EL (cell line): Measurements from ENCODE around the gene ESYT2.
"Not testable (repeated sequence)": the region's sequence is repeated elsewhere in the genome, so short reads cannot be mapped to it uniquely, and the experiment has no call there.

ENCODE experiments used
- DNase-seq: peaks from one replicate; pipeline ENCODE4 v3.0.0-alpha.2; 2016

The ESYT2 gene

GRCh38 chr7:158720112-158720511 lies 109.2 kb downstream of the ESYT2 start:
- no peak for DNase-seq

- no peak for DNase-seq
Observed at GRCh38 chr7:158716802-158717201, 112.5 kb downstream of the ESYT2 start.

GRCh38 chr7:158710651-158711102 lies 118.6 kb downstream of the ESYT2 start:
- DNase-seq: peak; percentile 48

- no peak for DNase-seq
Observed at GRCh38 chr7:158707610-158708009, 121.7 kb downstream of the ESYT2 start.

- DNase-seq: no peak
Observed at GRCh38 chr7:158706710-158707590, 122.4 kb downstream of the ESYT2 start.

GRCh38 chr7:158706273-158706704 lies 123.0 kb downstream of the ESYT2 start:
- DNase-seq: no peak

- peak; percentile 27 for DNase-seq
Observed at GRCh38 chr7:158705234-158705850, 124.0 kb downstream of the ESYT2 start.

GRCh38 chr7:158704524-158705233 lies 124.6 kb downstream of the ESYT2 start, which contains the start of gene NCAPG2:
Gene NCAPG2, minus strand, starts transcription at chr7:158704804. Its CDS starts 2,905 bp downstream, at chr7:158701899.
- DNase-seq: peak; percentile 98

GRCh38 chr7:158703679-158704523 lies 125.4 kb downstream of the ESYT2 start:
- not testable (repeated sequence) for DNase-seq

GRCh38 chr7:158702944-158703343 lies 126.4 kb downstream of the ESYT2 start:
- no peak for DNase-seq

- no peak for DNase-seq
Observed at GRCh38 chr7:158702196-158702595, 127.1 kb downstream of the ESYT2 start.

- DNase-seq: no peak
Observed at GRCh38 chr7:158700008-158700407, 129.3 kb downstream of the ESYT2 start.

- DNase-seq: no peak
Observed at GRCh38 chr7:158699341-158699740, 130.0 kb downstream of the ESYT2 start.

- no peak for DNase-seq
Observed at GRCh38 chr7:158698657-158699195, 130.6 kb downstream of the ESYT2 start.

- not testable (repeated sequence) for DNase-seq
Observed at GRCh38 chr7:158697597-158697996, 131.7 kb downstream of the ESYT2 start.

GRCh38 chr7:158695726-158696452 lies 133.4 kb downstream of the ESYT2 start:
- peak; percentile 50 for DNase-seq

- DNase-seq: no peak
Observed at GRCh38 chr7:158695056-158695455, 134.3 kb downstream of the ESYT2 start.

GRCh38 chr7:158694650-158695049 lies 134.7 kb downstream of the ESYT2 start:
- no peak for DNase-seq

GRCh38 chr7:158689488-158689887 lies 139.8 kb downstream of the ESYT2 start:
- no peak for DNase-seq

- DNase-seq: no peak
Observed at GRCh38 chr7:158687406-158687805, 141.9 kb downstream of the ESYT2 start.

GRCh38 chr7:158685693-158686092 lies 143.6 kb downstream of the ESYT2 start:
- DNase-seq: peak; percentile 63
